Vagina (tissue), 2 donors: Measurements from ENCODE around the gene KCTD20. TPM values are rescaled to one million over a fixed set of nuclear protein-coding genes. Genes with fewer than 3 reads are reported as not detected.

ENCODE experiments used
- DNase-seq, 2 donors: peaks; one replicate each; pipeline ENCODE4 v3.0.0-alpha.2; 2017; ENCODE audit errors: extremely low spot score in 2 of 2
- H3K27ac ChIP-seq: fragments of 200-600 bp; sonication (generic); one replicate; pipeline ENCODE4 v1.5.1; 2019
- H3K27me3 ChIP-seq: fragments of 200-600 bp; sonication (generic); one replicate; pipeline ENCODE4 v1.5.1; 2019
- H3K36me3 ChIP-seq, 2 donors: fragments of 200-600 bp; sonication (generic); one replicate each; pipeline ENCODE4 v1.5.1; 2017 to 2019
- H3K4me1 ChIP-seq: fragments of 200-600 bp; sonication (generic); one replicate; pipeline ENCODE4 v1.5.1; 2019
- H3K4me3 ChIP-seq, 2 donors: fragments of 200-600 bp; sonication (generic); 1 replicate in 1 of 2; 2 replicates in 1 of 2; pipeline ENCODE4 v1.5.1; 2016 to 2019
- H3K9me3 ChIP-seq: fragments of 200-600 bp; sonication (generic); one replicate; pipeline ENCODE4 v1.5.1; 2019
- CTCF ChIP-seq, 3 experiments: fragments of 450-650 bp in 2 of 3; fragments of 200-600 bp in 1 of 3; sonication (generic) in 1 of 3; IDR thresholded peaks; one replicate each; pipeline ENCODE4 v1.5.1; 2017 to 2019; ENCODE audit warnings: antibody characterized with exemption in 3 of 3, mild to moderate bottlenecking in 2 of 3, moderate library complexity in 2 of 3
- POLR2A ChIP-seq, 2 donors: fragments of 450-650 bp; IDR thresholded peaks; one replicate each; pipeline ENCODE4 v1.6.1; 2017; ENCODE audit warnings: antibody characterized with exemption in 2 of 2, mild to moderate bottlenecking in 2 of 2, moderate library complexity in 2 of 2
- POLR2AphosphoS5 ChIP-seq, 2 donors: sonication (generic); formaldehyde crosslinking; IDR thresholded peaks; one replicate each; pipeline ENCODE4 v1.9.0; 2017; ENCODE audit warnings: antibody characterized with exemption in 2 of 2, mild to moderate bottlenecking in 2 of 2, low read depth in 1 of 2; ENCODE audit not compliant: insufficient read depth in 1 of 2
- intact Hi-C: fragments of 100-400 bp; cut with DNase I; formaldehyde crosslinking; loops from one replicate; pipeline ENCODE4 v1.15.1; 2023
- total RNA-seq: library from RNA; depleted of rRNA; stranded (reverse); fragments of >200 nt; gene quantifications from one replicate; pipeline ENCODE4 v1.2.3, GENCODE V29; 2016

Gene KCTD20
- total RNA-seq, 1 donor from 2014 or later = 30.0 TPM

DNA sequence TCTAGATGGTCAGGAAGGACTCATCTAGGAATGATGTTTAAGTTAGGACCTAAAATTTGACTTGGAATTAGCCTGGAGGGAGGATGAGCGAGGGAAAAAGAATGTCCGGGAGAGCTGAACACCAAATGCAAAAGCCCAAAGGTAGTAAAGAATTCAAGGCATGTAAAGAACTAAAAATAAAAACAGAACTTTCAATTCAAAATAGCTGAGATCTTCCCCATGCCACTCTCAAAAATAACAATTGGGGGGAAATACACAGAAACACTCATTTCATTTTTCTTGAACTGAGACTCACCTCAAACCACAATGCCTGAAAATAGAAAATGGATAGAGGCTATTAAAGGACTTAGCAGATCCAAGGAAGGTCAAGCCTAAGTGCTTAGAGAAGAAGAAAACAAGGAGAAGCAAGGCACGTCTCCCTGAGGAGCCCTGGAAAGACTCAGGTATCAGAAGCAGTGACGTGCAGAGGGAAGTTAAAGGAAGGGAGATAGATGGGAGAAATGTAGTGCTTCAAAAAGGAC is 10.6 kb upstream of the KCTD20 start:
- Histone ChIP-seq H3K36me3 (no peaks in the 10 kb centered on the region), H3K4me3 (no peak overlapping the region), H3K27ac (no peak overlapping the region), H3K9me3 (no peaks in the 10 kb centered on the region), H3K4me1 (no peaks in the 10 kb centered on the region), H3K27me3 (no peaks in the 10 kb centered on the region)
- TF ChIP-seq POLR2A (IDR thresholded peaks at IDR 0.05) = no peak
- no peak for TF ChIP-seq CTCF (IDR thresholded peaks at IDR 0.05)
- TF ChIP-seq POLR2AphosphoS5 (IDR thresholded peaks at IDR 0.05; ENCODE audit: insufficient read depth in 1 of 2, low read depth in 1 of 2) = no peak
- intact Hi-C loops = no loop called here
- DNase-seq = no peak

DNA sequence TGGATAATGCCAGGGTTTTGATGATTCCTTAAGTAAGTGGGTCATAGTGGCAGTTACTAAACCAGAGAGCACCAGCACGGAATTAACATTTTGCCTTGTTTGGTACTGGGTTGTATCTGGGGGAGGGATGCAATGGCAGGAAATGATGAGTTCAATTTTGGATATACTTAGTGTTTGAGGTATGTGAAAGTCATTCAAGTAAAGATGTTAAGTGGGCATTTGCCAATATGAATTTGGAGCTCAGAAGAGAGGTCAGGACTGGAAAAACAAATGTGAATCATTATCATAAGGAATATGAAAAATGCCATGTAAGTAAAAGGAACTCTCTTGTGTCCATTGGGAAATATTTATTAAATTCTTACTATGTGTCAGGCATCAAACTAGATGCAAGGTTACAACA is 6.3 kb upstream of the KCTD20 start:
- TF ChIP-seq CTCF (IDR thresholded peaks at IDR 0.05) (no peak), POLR2A (IDR thresholded peaks at IDR 0.05) (no peak), POLR2AphosphoS5 (IDR thresholded peaks at IDR 0.05; ENCODE audit: insufficient read depth in 1 of 2, low read depth in 1 of 2) (no peak)

GRCh38 chr6:36441307-36441894 is 1.4 kb upstream of the KCTD20 start:
- peak overlapping the region; percentile 99 for H3K27ac ChIP-seq
- H3K9me3 ChIP-seq = no peaks in the 10 kb centered on the region
- H3K27me3 ChIP-seq = no peaks in the 10 kb centered on the region
- DNase-seq = peak; percentile 97 to 99
- peak in 1 of 2 donors; percentile 46 for TF ChIP-seq POLR2A (IDR thresholded peaks at IDR 0.05)
- TF ChIP-seq CTCF (IDR thresholded peaks at IDR 0.05) = no peak
- peak; percentile 76 to 99 for TF ChIP-seq POLR2AphosphoS5 (IDR thresholded peaks at IDR 0.05; ENCODE audit: insufficient read depth in 1 of 2, low read depth in 1 of 2)
- H3K4me3 ChIP-seq = no peak overlapping the region
- intact Hi-C loops = loop anchor here (10.0 kb wide), 1 partner anchor 103 kb away; the partner anchor contains the start of gene STK38
- no peaks in the 10 kb centered on the region for H3K36me3 ChIP-seq
- peaks cover 39% of the 10 kb centered on the region for H3K4me1 ChIP-seq

More for the DNA sequence above, 6.3 kb upstream of the KCTD20 start:
- DNase-seq = no peak
- peaks cover 8% of the 10 kb centered on the region for H3K4me1 ChIP-seq
- H3K36me3 ChIP-seq = no peaks in the 10 kb centered on the region
- no peak overlapping the region for H3K27ac ChIP-seq
- no peaks in the 10 kb centered on the region for H3K9me3 ChIP-seq
- intact Hi-C loops = no loop called here
- H3K27me3 ChIP-seq = no peaks in the 10 kb centered on the region
- no peak overlapping the region for H3K4me3 ChIP-seq

GRCh38 chr6:36442103-36442670 is 613 bp upstream of the KCTD20 start:
- Histone ChIP-seq H3K27ac (peak overlapping the region; percentile 99), H3K9me3 (no peaks in the 10 kb centered on the region), H3K27me3 (no peaks in the 10 kb centered on the region), H3K4me1 (peaks cover 39% of the 10 kb centered on the region), H3K36me3 (no peaks in the 10 kb centered on the region), H3K4me3 (peak overlapping the region; percentile 84 to 95)
- no peak for TF ChIP-seq POLR2A (IDR thresholded peaks at IDR 0.05)
- no peak for TF ChIP-seq POLR2AphosphoS5 (IDR thresholded peaks at IDR 0.05; ENCODE audit: insufficient read depth in 1 of 2, low read depth in 1 of 2)
- no peak for TF ChIP-seq CTCF (IDR thresholded peaks at IDR 0.05)
- intact Hi-C loops = loop anchor here (10.0 kb wide), 1 partner anchor 103 kb away; the partner anchor contains the start of gene STK38
- DNase-seq = no peak
